ENCODE data around the gene NCK2.

Gene NCK2

DNA sequence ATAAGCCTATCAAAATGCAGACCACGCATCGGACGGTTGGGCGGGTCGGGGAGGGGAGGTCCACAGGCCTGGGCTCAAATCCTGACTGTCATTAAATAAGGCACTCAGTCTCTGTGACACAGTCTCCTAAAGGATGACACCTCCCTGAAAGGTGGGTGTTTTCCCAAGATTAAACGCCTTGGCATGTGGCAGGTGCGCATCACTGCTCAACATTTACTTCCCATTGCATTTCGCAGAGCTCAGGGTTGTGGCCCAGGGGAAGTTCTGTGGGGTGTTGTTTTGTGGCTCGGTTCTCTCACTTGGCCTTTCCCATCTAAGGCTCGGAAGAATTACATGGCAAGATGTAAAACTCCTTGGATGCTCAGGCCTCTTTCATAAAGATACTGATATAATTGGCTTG lies 107.4 kb downstream of the NCK2 start:
- DNase-seq (ENCODE audit: low spot score), result no peak

DNA sequence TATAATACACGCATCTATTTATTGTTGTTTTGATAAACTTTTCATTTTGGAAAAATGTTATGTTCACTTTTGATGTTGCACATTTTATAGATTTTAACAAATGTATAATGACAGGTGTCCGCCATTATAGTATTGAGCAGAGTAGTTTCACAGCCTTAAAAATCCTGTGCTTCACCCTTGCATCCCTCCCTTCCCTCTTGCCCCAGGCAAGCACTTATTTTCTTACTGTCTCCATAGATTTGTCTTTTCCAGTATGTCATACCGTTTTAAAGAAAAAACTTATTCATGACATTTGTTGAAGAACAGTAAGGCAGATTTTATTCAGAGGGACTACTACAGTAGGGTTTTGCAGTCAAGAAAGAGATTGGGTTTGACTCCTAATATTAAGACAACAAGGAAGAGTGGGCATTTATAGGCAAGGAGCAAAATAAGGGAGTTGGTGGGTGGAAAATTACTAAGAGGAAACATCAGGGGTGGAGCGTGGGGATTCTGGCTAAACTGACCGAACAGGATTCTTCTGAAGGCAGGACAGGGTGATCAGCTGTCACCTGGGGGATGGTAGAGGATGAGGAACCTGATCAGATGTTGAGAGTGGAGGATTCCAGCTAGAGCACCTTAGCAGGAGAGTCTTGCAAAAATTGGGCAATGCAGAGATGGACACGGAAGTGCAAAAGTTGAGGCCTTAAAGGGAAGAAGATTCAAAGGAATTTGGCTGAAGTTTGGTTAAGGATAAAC lies 108.8 kb downstream of the NCK2 start:
- DNase-seq (ENCODE audit: low spot score), result no peak

- DNase-seq (ENCODE audit: low spot score), result no peak
Observed at GRCh38 chr2:105854972-105855371, 110.3 kb downstream of the NCK2 start.

- DNase-seq (ENCODE audit: low spot score), result no peak
Observed at GRCh38 chr2:105856581-105856980, 111.9 kb downstream of the NCK2 start.

- DNase-seq (ENCODE audit: low spot score), result no peak
Observed at GRCh38 chr2:105857076-105857740, 112.5 kb downstream of the NCK2 start.

DNA sequence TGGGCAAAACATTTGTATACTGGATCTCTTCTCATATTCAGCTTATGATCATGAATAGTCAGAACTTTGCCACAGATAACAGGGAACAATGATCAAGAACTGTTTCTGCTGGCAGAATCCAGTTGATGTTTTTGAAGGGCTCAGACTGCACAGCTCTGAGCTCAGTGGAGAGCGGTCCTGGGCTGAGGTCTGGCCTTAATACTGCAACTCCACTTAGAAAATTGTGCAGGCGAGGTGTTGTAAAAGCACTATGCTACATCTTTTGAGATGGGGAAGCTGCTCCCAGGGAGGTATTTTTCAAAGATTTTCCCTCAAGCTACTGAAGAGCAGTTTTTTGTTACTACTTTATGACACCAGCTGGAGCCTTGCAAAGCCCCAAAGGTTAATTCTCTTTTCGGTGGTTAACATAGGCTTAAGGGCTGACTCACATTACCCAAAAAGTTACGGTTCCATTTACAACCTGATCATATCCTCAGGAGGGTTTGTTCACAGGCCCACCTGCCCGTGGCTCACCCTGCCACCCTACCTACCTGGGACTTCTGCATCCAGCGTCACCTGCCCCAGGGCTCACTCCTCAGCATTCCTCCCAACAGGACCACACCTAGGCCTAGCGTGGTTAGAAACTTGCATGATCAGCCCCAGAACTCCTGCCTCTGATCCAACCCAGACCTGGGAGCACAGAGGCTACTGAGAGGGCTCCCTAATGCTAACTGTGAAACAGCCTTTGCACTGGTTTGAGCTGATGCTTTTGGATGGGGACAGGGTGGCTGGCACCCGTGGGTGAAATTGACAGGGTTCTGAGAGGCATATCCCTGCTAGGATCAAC lies 114.4 kb downstream of the NCK2 start:
- no peak for DNase-seq (ENCODE audit: low spot score)

DNA sequence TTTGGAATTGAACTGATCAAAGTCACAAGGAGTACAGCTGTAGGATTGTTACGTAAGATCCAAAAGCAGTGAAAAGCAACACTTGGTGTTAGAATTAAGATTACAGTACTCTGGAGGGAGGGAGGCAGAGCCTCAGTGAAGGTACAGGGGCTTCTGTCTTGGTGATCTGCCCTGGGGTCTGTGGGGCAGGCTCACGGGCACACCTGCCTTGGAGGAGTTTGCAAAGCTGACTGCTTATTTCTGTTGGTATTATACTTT lies 114.9 kb downstream of the NCK2 start:
- DNase-seq (ENCODE audit: low spot score), result no peak

GRCh38 chr2:105860567-105860966 lies 115.9 kb downstream of the NCK2 start:
- DNase-seq (ENCODE audit: low spot score), result no peak

- no peak for DNase-seq (ENCODE audit: low spot score)
Observed at GRCh38 chr2:105861200-105861599, 116.5 kb downstream of the NCK2 start.

DNA sequence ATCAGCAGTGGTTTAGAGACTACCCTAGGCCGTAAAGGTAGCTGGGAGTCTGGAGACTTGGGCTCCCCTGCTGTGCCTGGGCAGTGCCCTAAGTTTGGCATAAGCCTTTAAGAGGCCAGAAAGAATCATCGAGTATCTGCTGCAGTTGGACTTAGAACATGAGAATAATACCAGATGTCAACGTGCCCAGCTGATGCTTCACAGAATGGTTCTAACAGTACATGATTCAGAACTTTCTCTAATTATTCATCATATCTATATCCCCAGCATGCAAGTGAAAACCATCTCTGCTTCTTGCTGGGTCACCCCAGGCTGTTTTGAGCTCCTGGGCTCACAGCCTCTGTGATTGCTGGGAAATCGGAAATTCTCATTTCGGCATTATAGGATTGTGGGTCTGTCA lies 118.1 kb downstream of the NCK2 start:
- DNase-seq (ENCODE audit: low spot score), result no peak

DNA sequence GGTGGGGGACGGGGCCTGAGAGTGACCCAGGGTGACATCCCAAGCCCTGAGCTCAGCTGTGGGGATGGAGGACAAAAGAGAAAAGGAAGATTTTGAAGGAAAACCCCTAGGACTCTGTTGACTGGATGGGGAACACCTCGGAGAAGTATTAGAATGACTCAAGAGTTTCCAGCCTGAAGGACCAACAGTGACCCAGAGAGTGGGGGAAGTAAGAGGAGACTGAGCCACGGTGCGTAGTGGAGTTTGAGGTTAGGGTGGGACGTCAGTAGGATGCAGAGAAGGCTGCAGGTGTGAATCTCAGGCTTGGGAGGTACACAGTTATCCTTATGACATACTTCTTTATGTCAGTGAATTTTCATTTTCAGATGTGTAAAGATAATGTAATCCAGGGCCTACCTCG lies 119.5 kb downstream of the NCK2 start:
- DNase-seq (ENCODE audit: low spot score), result no peak

GRCh38 chr2:105865222-105865913 lies 120.7 kb downstream of the NCK2 start:
- no peak for DNase-seq (ENCODE audit: low spot score)

- no peak for DNase-seq (ENCODE audit: low spot score)
Observed at GRCh38 chr2:105866216-105867185, 121.8 kb downstream of the NCK2 start.

DNA sequence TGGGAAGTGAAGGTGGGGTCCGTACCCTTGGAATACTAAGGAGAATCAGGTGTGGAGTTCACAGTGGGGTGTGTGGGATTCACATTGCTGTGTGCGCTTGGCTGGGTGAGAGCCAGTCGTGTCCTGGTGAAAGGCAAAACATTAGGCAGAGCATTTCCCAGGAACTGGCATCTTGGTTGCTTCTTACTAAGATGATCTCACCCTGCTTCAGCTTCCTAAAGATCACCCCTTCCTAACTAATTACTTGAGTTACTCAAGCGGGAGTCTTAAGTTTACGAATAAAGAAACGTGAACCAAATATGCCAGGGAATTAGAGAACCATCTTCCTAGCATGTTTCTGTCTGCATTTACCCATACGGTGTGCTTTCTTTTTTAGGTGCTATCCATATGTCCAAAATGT lies 122.9 kb downstream of the NCK2 start:
- DNase-seq (ENCODE audit: low spot score), result no peak

DNA sequence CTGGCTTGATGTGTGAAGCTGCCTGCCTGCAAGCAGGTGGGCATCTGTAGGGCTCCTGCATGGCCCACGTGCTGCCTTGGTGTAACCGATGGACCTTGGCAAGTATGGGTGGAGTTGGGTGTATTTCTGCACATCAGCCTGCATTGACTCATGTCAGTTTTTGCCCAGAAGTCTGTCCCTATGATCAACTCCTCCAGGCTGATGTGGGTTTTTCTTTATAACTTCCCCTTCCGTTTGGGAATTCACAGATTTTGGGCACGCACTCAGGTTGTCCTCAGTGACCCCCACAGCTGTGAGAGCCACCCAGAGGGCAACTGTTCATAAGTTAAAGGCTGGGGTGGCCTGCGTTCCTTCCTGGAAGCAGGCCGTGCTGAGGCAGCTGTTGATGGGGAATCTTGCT lies 123.3 kb downstream of the NCK2 start:
- no peak for DNase-seq (ENCODE audit: low spot score)

- no peak for DNase-seq (ENCODE audit: low spot score)
Observed at GRCh38 chr2:105869341-105869740, 124.6 kb downstream of the NCK2 start.

DNA sequence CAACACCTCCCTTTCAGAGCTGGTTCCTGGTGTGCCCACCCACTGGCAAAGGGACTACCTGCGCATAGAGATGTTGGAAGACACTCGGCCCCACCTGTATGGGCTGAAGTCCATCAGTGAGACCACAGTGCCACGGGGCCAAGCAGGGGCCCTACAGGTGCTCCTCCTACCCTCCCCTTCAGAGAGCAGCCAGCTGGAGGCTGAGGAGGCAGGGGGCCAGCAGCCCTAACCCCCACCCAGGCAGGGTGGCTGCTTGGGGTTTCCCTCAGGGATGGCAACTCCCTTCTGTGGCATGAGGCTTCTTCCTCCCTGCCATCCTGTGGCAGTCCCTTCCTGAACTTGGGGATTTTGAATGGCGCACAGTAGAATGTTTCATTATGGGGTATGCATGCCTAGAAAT lies 125.3 kb downstream of the NCK2 start:
- no peak for DNase-seq (ENCODE audit: low spot score)

DNA sequence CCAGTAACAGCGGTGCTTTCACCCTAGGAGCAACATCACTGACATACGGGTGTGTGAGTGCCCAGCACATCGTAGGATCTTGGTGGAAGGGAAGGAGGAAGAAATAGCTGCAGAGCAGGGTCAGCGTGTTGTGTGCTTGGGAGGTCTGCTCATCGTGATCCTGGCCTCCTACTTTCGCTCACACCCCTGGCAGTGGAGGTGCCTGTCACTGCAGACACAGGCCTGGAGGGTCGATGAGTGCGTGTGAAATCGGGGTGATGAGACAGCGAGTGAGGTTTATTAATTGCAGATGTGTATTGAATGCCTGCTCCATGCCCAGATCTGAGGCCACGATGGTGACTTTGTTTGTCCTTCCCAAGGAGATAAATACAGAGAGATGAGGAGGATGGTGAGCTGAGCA lies 126.1 kb downstream of the NCK2 start:
- DNase-seq (ENCODE audit: low spot score), result no peak

DNA sequence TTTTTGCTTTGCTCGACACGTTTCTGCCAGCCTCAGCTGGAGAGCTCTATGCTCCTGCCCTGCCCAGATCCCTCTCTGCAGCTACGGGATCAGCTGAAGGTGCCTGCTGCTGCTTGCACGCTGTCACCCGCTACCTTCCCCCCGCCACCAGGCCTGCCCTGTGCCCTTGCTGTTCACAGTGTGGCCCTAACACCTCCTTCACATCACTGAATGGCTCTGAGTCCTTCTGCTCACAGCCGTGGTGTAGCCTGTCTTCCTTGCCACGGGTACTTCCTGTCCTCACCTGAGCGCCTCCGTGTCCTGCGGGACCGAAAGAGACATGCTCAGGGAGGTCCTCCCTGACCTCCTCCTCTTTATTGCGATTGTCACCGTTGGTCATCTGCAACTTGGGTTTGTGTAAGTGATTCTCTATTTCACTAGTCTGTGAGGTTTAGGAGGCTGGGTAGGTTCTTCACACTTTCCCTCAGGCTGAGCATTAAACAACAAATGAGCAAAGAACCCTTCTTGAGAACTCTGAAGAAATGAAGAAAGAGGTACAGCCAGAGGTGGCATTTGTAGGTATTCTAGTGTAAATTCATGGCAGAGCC lies 127.5 kb downstream of the NCK2 start:
- DNase-seq (ENCODE audit: low spot score), result no peak

DNA sequence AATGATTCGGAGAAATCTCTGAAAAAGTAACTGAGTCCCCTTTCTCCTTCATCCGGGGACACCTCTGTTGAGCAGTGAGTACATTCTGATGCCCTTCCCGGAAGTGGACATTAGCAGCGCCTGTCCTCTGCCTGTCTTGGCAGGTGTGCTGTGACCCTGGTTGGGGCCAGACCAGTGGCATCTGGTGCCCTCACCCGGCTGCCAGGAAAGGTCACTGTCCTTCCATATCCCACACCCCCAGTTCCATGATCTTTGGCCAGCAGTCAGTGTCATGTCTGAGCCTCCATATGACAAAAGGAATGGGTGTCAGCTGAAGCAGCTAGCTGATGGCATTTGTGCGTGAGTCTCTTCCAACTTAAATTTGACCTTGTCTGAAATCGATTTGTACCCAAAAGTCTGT lies 128.1 kb downstream of the NCK2 start:
- no peak for DNase-seq (ENCODE audit: low spot score)

GRCh38 chr2:105873281-105873680 lies 128.6 kb downstream of the NCK2 start:
- no peak for DNase-seq (ENCODE audit: low spot score)

Measured in ecto neural progenitor cell (in vitro differentiated cells).